Measurements from ENCODE around the gene PORCN. TPM values are rescaled to one million over a fixed set of nuclear protein-coding genes. Genes with fewer than 3 reads are reported as not detected.

Gene PORCN
- total RNA-seq, 4 donors from 2014 or later = 3.7 to 11.4 (median 5.2) TPM

- no peak overlapping the region for H3K4me3 ChIP-seq
- no peaks in the 10 kb centered on the region for H3K4me1 ChIP-seq
- no peaks in the 10 kb centered on the region for H3K27me3 ChIP-seq
- no peak for DNase-seq
- H3K36me3 ChIP-seq = no peaks in the 10 kb centered on the region
- no peak overlapping the region for H3K27ac ChIP-seq
- no peak for TF ChIP-seq CTCF (IDR thresholded peaks at IDR 0.05)
- no peak for TF ChIP-seq POLR2A (IDR thresholded peaks at IDR 0.05)
- H3K9me3 ChIP-seq = no peaks in the 10 kb centered on the region
These were observed 12.1 kb upstream of the PORCN start for GRCh38 chrX:48496660-48497059.

- H3K27me3 ChIP-seq = no peaks in the 10 kb centered on the region
- DNase-seq = no peak
- TF ChIP-seq CTCF (IDR thresholded peaks at IDR 0.05) = no peak
- no peak for TF ChIP-seq POLR2A (IDR thresholded peaks at IDR 0.05)
- H3K4me3 ChIP-seq = no peak overlapping the region
- H3K9me3 ChIP-seq = no peaks in the 10 kb centered on the region
- no peaks in the 10 kb centered on the region for H3K4me1 ChIP-seq
- no peaks in the 10 kb centered on the region for H3K36me3 ChIP-seq
- H3K27ac ChIP-seq = no peak overlapping the region
These were observed 10.9 kb upstream of the PORCN start for GRCh38 chrX:48497871-48498270.

GRCh38 chrX:48498374-48498809 is 10.4 kb upstream of the PORCN start:
- DNase-seq = no peak
- no peak overlapping the region for H3K4me3 ChIP-seq
- H3K27ac ChIP-seq = no peak overlapping the region
- no peaks in the 10 kb centered on the region for H3K27me3 ChIP-seq
- TF ChIP-seq CTCF (IDR thresholded peaks at IDR 0.05) = no peak
- H3K4me1 ChIP-seq = no peaks in the 10 kb centered on the region
- no peaks in the 10 kb centered on the region for H3K36me3 ChIP-seq
- no peaks in the 10 kb centered on the region for H3K9me3 ChIP-seq

GRCh38 chrX:48504261-48504660 is 4.5 kb upstream of the PORCN start:
- Histone ChIP-seq H3K9me3 (no peaks in the 10 kb centered on the region), H3K27me3 (no peaks in the 10 kb centered on the region), H3K4me1 (no peaks in the 10 kb centered on the region), H3K36me3 (no peaks in the 10 kb centered on the region), H3K27ac (no peak overlapping the region), H3K4me3 (no peak overlapping the region)
- DNase-seq = no peak
- TF ChIP-seq CTCF (IDR thresholded peaks at IDR 0.05) = no peak
- no peak for TF ChIP-seq POLR2A (IDR thresholded peaks at IDR 0.05)

- Histone ChIP-seq H3K9me3 (no peaks in the 10 kb centered on the region), H3K27me3 (no peaks in the 10 kb centered on the region), H3K4me1 (peaks cover 0 to 5% (median 0%) of the 10 kb centered on the region in 4 donors), H3K27ac (no peak overlapping the region), H3K4me3 (no peak overlapping the region), H3K36me3 (no peaks in the 10 kb centered on the region)
- DNase-seq = no peak
- TF ChIP-seq POLR2A (IDR thresholded peaks at IDR 0.05) (no peak), CTCF (IDR thresholded peaks at IDR 0.05) (no peak)
These were observed 3.3 kb upstream of the PORCN start for GRCh38 chrX:48505481-48505880.

- no peak overlapping the region for H3K27ac ChIP-seq
- DNase-seq = no peak
- TF ChIP-seq POLR2A (IDR thresholded peaks at IDR 0.05) (no peak), CTCF (IDR thresholded peaks at IDR 0.05) (no peak)
- H3K27me3 ChIP-seq = no peaks in the 10 kb centered on the region
- no peaks in the 10 kb centered on the region for H3K9me3 ChIP-seq
- no peaks in the 10 kb centered on the region for H3K36me3 ChIP-seq
- peaks cover 0 to 5% (median 0%) of the 10 kb centered on the region in 4 donors for H3K4me1 ChIP-seq
- H3K4me3 ChIP-seq = no peak overlapping the region
These were observed 1.5 kb upstream of the PORCN start for GRCh38 chrX:48507246-48507645.
